CD14-positive monocyte (primary cell): ENCODE data around the gene TMEM239. TPM values are rescaled to one million over a fixed set of nuclear protein-coding genes. Genes with fewer than 3 reads are reported as not detected.
A peak's percentile ranks its signal among the peaks of the same experiment; 100 is the strongest.

Experiments used
- DNase-seq, 3 donors: peaks; one replicate each; pipeline ENCODE4 v3.0.0-alpha.2; 2011 to 2022
- H2AFZ ChIP-seq: 2 replicates; pipeline ENCODE4 v1.6.0; 2012; ENCODE audit warnings: mild to moderate bottlenecking, low read depth, low read length, inconsistent platforms; ENCODE audit not compliant: insufficient read depth, poor library complexity, severe bottlenecking
- H3K27ac ChIP-seq, 2 donors: 1 replicate in 1 of 2; 2 replicates in 1 of 2; pipeline ENCODE4 v1.5.1; 2012 to 2013; ENCODE audit warnings: low read length in 2 of 2, control low read depth in 1 of 2, inconsistent platforms in 1 of 2, low read depth in 1 of 2, mild to moderate bottlenecking in 1 of 2
- H3K27me3 ChIP-seq, 2 donors: one replicate each; pipeline versions ENCODE4 v1.6.0 to v1.6.1; 2011 to 2013; ENCODE audit warnings: low read length in 2 of 2; ENCODE audit not compliant: control insufficient read depth in 2 of 2, insufficient read depth in 2 of 2
- H3K36me3 ChIP-seq, 2 donors: replicated peaks in 1 of 2; 1 replicate in 1 of 2; 2 replicates in 1 of 2; pipeline versions ENCODE4 v1.5.1 to v1.6.1; 2012 to 2013; ENCODE audit warnings: low read length in 2 of 2, control low read depth in 1 of 2, inconsistent platforms in 1 of 2, mild to moderate bottlenecking in 1 of 2; ENCODE audit not compliant: insufficient read depth in 2 of 2, control insufficient read depth in 1 of 2
- H3K4me1 ChIP-seq, 2 donors: 1 replicate in 1 of 2; 2 replicates in 1 of 2; pipeline versions ENCODE4 v1.5.1 to v1.6.1; 2012 to 2013; ENCODE audit warnings: low read length in 2 of 2, control low read depth in 1 of 2, inconsistent platforms in 1 of 2, mild to moderate bottlenecking in 1 of 2, moderate library complexity in 1 of 2; ENCODE audit not compliant: insufficient read depth in 2 of 2, control insufficient read depth in 1 of 2
- H3K4me2 ChIP-seq: replicated peaks from 2 replicates; pipeline ENCODE3; 2012; ENCODE audit warnings: low read length, moderate library complexity, mild to moderate bottlenecking; ENCODE audit not compliant: poor library complexity, severe bottlenecking; ENCODE audit errors: extremely low read depth
- H3K4me3 ChIP-seq, 3 experiments: fragments of 200-600 bp in 1 of 3; sonication (generic) in 1 of 3; replicated peaks in 1 of 3; 1 replicate in 2 of 3; 2 replicates in 1 of 3; pipeline ENCODE4 v1.5.1; 2011 to 2013; ENCODE audit warnings: low read length in 3 of 3, mild to moderate bottlenecking in 3 of 3, control low read depth in 2 of 3, low read depth in 2 of 3, inconsistent platforms in 1 of 3, moderate library complexity in 1 of 3
- H3K79me2 ChIP-seq: 2 replicates; pipeline ENCODE4 v1.6.0; 2012; ENCODE audit warnings: mild to moderate bottlenecking, control low read depth, inconsistent platforms, low read length, moderate library complexity; ENCODE audit not compliant: insufficient read depth
- H3K9ac ChIP-seq: 2 replicates; pipeline ENCODE4 v1.6.0; 2017; ENCODE audit warnings: low read length, mild to moderate bottlenecking; ENCODE audit not compliant: insufficient read depth, poor library complexity, severe bottlenecking
- H3K9me3 ChIP-seq, 2 donors: replicated peaks in 1 of 2; 1 replicate in 1 of 2; 2 replicates in 1 of 2; pipeline versions ENCODE4 v1.5.1 to v1.6.1; 2012 to 2013; ENCODE audit warnings: low read length in 2 of 2, control low read depth in 1 of 2; ENCODE audit not compliant: control insufficient read depth in 1 of 2, insufficient read depth in 1 of 2
- H4K20me1 ChIP-seq: 2 replicates; pipeline ENCODE4 v1.6.0; 2012; ENCODE audit warnings: mild to moderate bottlenecking, low read length, control low read depth, moderate library complexity; ENCODE audit not compliant: insufficient read depth
- H3K27ac Mint-ChIP-seq, 7 donors: one replicate each; pipeline ENCODE4 v1.8.0; 2020; ENCODE audit warnings: mild to moderate bottlenecking in 7 of 7, mixed read lengths in 7 of 7, moderate library complexity in 6 of 7, inconsistent platforms in 2 of 7
- H3K27me3 Mint-ChIP-seq, 3 donors: one replicate each; pipeline ENCODE4 v1.8.0; 2021 to 2022; ENCODE audit warnings: low read depth in 3 of 3, mild to moderate bottlenecking in 3 of 3, mixed read lengths in 3 of 3, moderate library complexity in 3 of 3, inconsistent platforms in 1 of 3
- H3K36me3 Mint-ChIP-seq, 2 donors: one replicate each; pipeline ENCODE4 v1.8.0; 2020; ENCODE audit warnings: mixed read lengths in 2 of 2, inconsistent platforms in 1 of 2, mild to moderate bottlenecking in 1 of 2
- H3K4me1 Mint-ChIP-seq: one replicate; pipeline ENCODE4 v1.8.0; 2020; ENCODE audit warnings: mild to moderate bottlenecking, mixed read lengths
- H3K4me3 Mint-ChIP-seq, 2 donors: one replicate each; pipeline ENCODE4 v1.8.0; 2020; ENCODE audit warnings: mild to moderate bottlenecking in 2 of 2, mixed read lengths in 2 of 2, moderate library complexity in 1 of 2
- H3K9me3 Mint-ChIP-seq, 7 donors: one replicate each; pipeline ENCODE4 v1.8.0; 2020 to 2022; ENCODE audit warnings: mixed read lengths in 7 of 7, mild to moderate bottlenecking in 6 of 7, moderate library complexity in 6 of 7, inconsistent platforms in 2 of 7
- CTCF ChIP-seq: fragments of 200-600 bp; IDR thresholded peaks from one replicate; pipeline ENCODE4 v1.8.0; 2022; ENCODE audit warnings: antibody characterized with exemption, mild to moderate bottlenecking
- WGBS: methylation state at CpG from one replicate; pipeline ENCODE4 v1.1.5; 2013; ENCODE audit warnings: missing lambda C conversion rate; ENCODE audit not compliant: insufficient coverage; 5-methylcytosine and 5-hydroxymethylcytosine counted together
- intact Hi-C, 2 donors: fragments of 100-400 bp; cut with micrococcal nuclease; formaldehyde crosslinking; loops; one replicate each; pipeline versions ENCODE4 v1.15.0 to v1.15.1; 2023
- polyA plus RNA-seq, 3 donors: library from polyadenylated mRNA; depleted of rRNA in 1 of 3; unstranded in 2 of 3; stranded (reverse) in 1 of 3; fragments of 300-500 nt in 2 of 3; fragments of >200 nt in 1 of 3; fragmentation: Illumina TruSeq in 2 of 3; gene quantifications; 1 replicate in 2 of 3; 2 replicates in 1 of 3; pipeline ENCODE4 v1.2.3, GENCODE V29; 2012 to 2021

TMEM239 gene
- polyA plus RNA-seq, 3 donors, result not detected

- Mint-ChIP-seq H3K4me3 (no peak overlapping the region), H3K36me3 (peaks cover under 1 to 3% of the 10 kb centered on the region in 2 donors), H3K27me3 (peaks cover 10 to 20% (median 13%) of the 10 kb centered on the region in 3 donors), H3K4me1 (peaks cover 13% of the 10 kb centered on the region), H3K9me3 (peaks cover 0 to 4% (median 3%) of the 10 kb centered on the region in 7 donors), H3K27ac (no peak overlapping the region)
- H3K4me3 ChIP-seq, result no peak overlapping the region
- H3K4me2 ChIP-seq, result no peak overlapping the region
- H3K27me3 ChIP-seq, result peaks cover 0 to 12% of the 10 kb centered on the region in 2 donors
- H3K27ac ChIP-seq, result no peak overlapping the region
- no peak overlapping the region for H2AFZ ChIP-seq
- intact Hi-C loops, result no loop called here
- H4K20me1 ChIP-seq, result no peaks in the 10 kb centered on the region
- no peaks in the 10 kb centered on the region for H3K79me2 ChIP-seq
- peaks cover 8 to 10% of the 10 kb centered on the region in 2 donors for H3K4me1 ChIP-seq
- 91% methylated on average over 11 of the region's 11 CpGs for WGBS
- no peak for TF ChIP-seq CTCF
- H3K9me3 ChIP-seq, result no peaks in the 10 kb centered on the region
- H3K36me3 ChIP-seq, result no peaks in the 10 kb centered on the region
- H3K9ac ChIP-seq, result no peak overlapping the region
- no peak for DNase-seq
These were observed 21.2 kb upstream of the TMEM239 start for GRCh38 chr20:2794866-2795447.

DNA sequence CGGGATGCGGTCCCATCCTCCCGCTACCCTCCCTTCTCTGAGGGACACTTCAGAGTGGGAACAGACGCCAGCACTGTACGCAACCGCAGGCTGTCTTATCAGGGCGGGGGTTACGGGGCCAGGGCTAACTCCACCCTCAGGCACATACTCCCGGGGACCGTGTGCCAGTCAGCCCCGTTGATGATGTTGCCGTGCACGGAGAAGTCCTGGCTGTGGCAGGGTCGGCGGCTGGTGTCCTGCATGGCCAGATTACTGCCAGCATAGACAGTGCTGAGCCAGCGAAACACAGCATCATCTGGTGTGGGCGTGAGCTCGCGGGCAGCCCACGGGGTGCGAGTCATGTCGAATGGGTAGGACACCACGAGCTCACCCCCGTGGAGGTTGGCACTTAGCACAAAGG is 20.7 kb upstream of the TMEM239 start:
- Histone ChIP-seq H3K4me2 (no peak overlapping the region), H2AFZ (no peak overlapping the region), H3K27ac (no peak overlapping the region), H3K27me3 (peaks cover 0 to 16% of the 10 kb centered on the region in 2 donors), H3K4me1 (peaks cover 12 to 15% of the 10 kb centered on the region in 2 donors), H3K79me2 (no peaks in the 10 kb centered on the region), H4K20me1 (no peaks in the 10 kb centered on the region), H3K36me3 (no peaks in the 10 kb centered on the region), H3K9me3 (no peaks in the 10 kb centered on the region), H3K9ac (no peak overlapping the region), H3K4me3 (no peak overlapping the region)
- intact Hi-C loops, result no loop called here
- H3K4me3 Mint-ChIP-seq, result no peak overlapping the region
- H3K9me3 Mint-ChIP-seq, result peaks cover 0 to 6% (median 5%) of the 10 kb centered on the region in 7 donors
- peak overlapping the region in 1 of 7 donors; percentile 48 for H3K27ac Mint-ChIP-seq
- H3K4me1 Mint-ChIP-seq, result peaks cover 16% of the 10 kb centered on the region
- no peak for TF ChIP-seq CTCF
- DNase-seq, result no peak
- peaks cover 3 to 5% of the 10 kb centered on the region in 2 donors for H3K36me3 Mint-ChIP-seq
- WGBS, result 94% methylated on average over 24 of the region's 24 CpGs
- peaks cover 13 to 23% (median 16%) of the 10 kb centered on the region in 3 donors for H3K27me3 Mint-ChIP-seq
